Measurements from ENCODE around the gene IL1R2.
A peak's percentile ranks its signal among the peaks of the same experiment; 100 is the strongest.

IL1R2 gene, protein sequence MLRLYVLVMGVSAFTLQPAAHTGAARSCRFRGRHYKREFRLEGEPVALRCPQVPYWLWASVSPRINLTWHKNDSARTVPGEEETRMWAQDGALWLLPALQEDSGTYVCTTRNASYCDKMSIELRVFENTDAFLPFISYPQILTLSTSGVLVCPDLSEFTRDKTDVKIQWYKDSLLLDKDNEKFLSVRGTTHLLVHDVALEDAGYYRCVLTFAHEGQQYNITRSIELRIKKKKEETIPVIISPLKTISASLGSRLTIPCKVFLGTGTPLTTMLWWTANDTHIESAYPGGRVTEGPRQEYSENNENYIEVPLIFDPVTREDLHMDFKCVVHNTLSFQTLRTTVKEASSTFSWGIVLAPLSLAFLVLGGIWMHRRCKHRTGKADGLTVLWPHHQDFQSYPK

DNA sequence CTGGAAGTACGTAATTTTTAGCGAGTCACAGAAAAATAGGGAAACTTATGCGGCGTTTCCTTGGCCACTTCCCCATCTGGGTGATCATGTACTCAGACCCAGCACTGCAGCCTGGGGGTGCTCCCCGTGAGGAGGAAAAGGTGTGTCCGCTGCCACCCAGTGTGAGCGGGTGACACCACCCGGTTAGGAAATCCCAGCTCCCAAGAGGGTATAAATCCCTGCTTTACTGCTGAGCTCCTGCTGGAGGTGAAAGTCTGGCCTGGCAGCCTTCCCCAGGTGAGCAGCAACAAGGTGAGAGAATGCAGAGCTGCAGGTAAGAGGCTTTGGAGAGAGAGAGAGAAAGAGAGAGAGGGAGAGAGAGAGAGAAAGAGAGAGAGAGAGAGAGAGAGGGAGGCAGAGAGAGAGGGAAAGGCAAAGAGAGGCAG is at the start of gene IL1R2:
TSS of gene IL1R2 (plus strand) at position 240 of the 425 bp plus-strand sequence. CDS start 16,616 bp downstream, outside the sequence.
- peak; percentile 26 for DNase-seq

DNA sequence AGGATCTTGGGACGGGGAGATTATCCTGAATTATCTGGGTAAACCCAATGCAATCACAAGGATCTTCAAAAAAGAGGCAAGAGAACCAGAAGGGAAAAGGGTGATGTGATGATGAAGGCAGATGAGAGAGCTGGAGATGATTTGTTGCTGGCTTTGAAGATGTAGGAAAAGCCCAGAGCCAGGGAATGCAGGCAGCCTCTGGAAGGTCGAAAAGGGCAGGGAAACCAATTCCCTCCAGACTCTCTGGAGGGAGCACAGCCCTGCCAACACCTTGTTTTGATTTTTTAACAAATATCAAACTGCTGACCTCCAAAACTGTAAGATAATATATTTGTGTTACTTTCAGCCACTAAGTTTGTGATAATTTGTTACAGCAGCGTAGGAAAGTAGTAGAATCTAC is 48.9 kb upstream of the IL1R2 start:
- DNase-seq: no peak

DNA sequence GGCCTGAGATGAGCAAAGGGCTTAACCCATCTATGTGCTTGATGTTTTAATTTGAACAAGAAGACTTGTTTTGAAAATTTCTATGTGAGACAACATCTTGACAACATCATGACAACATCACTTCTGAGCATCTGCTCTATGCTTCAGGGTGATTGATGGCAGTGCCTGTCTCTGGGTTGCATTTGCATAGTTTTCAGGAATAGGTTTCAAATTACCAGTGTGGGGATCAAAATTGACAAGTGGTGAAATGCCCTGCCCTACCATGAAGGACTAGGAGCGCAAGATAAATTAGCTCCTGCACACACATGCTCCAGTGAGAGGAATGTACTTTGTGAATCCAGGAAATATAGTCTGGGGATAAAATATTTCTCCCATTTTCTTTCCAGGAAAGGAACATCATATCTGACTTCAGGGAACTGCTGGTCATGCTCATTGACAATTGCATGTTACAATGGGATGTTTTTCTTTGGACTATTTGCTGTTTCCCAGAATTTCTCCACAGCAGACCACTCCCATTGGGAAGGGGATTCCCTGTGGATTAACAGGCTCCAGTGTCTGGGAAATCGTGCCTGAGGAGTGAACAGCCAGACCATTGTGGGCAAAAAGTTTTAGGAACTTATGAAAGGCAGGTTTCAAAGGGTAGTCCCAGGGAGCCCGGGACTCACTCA is 45.3 kb upstream of the IL1R2 start:
- no peak for DNase-seq

DNA sequence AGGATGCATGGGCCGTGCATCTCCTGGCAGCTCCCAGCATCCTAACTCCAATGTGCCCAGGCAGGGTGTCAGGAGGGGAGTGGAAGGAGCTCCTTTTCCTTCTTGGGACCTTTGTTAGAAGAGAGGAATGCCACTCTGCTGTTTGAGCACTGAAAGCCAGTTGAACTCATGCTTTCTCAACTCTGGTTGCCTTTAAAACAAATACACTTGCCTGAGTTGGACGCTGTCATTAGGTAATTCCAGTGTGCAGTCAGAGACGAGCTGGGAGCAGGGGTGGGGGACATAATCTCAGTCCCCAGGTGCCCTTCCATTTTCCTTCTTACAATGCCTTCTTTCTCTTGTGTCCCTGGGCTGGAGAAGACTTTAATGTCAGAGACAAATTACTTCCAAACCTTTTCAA is 44.4 kb upstream of the IL1R2 start:
- no peak for DNase-seq

DNA sequence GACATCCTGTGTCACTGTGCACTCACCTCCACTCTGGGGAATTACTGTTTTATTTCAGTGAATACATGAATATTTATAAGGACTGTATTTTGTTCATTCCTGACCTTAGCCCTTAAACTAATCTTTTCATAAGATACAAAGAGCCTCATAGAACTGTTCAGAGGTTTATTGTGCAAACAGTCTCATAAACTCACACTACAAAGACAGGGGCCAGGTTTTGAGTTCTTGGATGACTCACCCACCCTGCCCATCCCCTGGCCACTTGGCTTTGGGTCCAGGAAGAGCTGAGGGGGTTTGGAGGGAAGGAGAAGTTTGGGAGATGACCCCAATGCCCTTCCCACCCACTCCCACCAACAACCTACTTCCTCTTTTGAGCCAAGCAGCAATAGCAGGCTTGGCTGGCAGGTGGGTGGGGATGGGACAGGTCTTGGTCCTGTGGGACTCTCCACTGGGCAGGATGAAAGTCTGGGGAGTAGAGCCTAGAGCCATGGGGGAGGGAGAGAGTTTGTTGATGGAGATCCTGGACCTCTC is 43.1 kb upstream of the IL1R2 start:
- DNase-seq: no peak

DNA sequence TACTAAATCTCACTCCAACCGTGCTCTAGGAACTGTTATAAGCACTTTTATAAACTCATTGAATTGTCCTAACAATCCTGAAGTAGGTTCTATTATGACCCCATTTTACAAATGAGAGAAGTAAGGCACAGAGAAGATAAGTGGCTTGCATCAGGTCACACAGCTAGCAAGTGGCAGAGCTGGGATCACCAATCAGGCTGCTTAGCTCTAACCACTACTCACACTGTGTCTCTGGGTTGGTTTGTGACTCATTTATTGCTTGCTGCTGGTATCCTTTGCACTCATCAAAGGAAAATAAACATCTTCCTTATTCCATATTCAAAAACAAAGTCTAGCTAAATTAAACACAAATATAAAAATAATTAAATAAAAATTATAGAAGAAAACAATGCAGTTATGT is 42.5 kb upstream of the IL1R2 start:
- DNase-seq: no peak

DNA sequence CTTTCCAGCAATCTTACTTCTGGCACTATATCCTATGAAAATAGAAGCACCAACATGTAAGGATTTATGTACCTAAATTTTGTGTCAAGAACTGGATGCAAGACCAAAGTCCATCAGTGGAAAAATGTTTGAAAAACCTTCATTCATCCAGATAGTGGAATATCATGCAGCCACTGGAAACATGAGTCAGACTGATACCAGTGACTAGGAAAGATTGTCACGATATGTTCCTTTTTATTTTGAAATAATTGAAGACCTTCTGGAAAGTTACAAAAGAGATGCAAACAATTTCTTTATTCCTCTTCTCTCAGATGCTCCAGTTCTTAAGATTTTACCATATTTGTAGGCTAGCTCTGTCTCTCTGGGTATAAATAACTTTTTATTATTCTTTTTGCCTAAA is 40.5 kb upstream of the IL1R2 start:
- DNase-seq: no peak

DNA sequence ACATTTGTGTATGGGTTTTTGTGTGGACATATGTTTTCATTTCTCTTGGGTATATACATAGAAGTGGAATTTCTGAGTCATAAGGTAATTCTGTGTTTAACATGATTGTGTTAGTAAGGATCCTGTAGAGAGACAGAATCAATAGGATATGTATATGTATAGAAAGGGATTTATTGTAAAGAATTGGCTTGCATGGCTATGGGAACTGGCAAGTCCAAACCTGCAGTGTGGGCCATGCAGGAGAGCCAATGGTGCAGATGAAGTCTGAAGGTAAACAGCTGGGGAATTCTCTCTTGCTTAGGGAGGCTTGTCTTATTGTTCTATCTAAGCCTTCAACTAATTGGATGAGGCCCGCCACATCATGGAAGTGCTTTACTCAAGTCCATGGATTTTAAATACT is 39.2 kb upstream of the IL1R2 start:
- no peak for DNase-seq

DNA sequence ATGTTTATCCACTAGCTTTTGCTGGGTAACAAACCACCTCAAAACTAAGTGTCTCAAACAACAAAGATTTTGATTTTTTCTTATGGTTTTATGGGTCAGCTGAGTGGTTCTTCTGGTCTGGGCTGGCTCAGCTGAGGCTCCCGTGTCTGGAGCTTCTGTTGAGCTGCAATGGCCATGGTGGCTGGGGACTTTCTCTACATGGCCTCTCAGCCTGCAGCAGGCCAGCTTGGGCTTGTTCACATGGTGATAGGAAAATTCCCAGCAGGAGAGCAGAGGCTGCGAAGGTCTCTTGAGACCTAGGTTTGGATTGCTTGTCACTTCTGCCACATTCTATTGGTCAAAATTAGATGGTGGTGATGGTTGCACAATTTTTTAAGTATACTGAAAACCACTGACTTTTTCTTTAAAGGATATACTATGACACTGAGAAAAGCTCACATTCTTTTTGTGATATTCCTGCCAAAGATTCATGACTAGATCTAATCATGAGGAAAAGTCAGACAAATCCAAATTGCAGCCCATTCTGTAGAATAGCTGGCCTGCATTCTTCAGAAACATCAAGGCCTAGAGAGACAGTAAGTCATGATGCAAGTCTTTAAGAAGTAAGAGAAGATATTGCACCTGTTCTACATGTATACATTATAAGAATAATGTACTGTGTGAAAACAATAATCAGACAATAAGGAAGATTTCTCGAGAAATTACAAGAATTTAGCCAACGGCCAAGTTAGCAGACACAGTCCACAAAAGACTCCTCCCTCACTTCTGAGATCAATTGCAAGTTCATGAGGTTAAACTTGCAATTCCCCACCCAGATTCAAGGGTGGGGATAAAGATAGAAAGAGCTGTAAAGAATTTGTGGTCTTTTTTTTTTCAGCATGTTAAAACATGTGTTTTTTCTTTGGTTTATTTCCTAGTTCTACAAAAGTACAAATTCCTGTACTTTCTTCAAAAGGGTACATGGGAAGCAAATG is 35.0 kb upstream of the IL1R2 start:
- no peak for DNase-seq

DNA sequence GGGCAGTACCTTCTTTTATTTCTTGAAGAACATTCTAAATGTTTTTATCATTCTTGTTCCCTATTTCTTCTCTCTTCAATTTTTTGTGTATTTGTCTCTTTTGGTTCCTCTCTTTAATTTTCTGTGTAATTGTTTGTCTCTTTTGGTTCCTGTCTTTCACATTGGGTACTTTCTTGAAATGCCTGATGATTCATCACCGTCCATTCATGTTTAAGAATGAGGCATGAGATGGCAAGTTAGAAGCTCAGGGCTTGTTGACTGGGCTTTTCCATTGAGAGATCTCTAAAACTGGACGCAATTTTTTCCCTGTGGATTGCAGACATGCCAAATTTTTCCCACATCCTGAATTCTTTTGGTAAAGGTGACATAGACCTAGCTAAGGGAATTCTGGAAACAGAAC is 33.7 kb upstream of the IL1R2 start:
- DNase-seq: no peak

DNA sequence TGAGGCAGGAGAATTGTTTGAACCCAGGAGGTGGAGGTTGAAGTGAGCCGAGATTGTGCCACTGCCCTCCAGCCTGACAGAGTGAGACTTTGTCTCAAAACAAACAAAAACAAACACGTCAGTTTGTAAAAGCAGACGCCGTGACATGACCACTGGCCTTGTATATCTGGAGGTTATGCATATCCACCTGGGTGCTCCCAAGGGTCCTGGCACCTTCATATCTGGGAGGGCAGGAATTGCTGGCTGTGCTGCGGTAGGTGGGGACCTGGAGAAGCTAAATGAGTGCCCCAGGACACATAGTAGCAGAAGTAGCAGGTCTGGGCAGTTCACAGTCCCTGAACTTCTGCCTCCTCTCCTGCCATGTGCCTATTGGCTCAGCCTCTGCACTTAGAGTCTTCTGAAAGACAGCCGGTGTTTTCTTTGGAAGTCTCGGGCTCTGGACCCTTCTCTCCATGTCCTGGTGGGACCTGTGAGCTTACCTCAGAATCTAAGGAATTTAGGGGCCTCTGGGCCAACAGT is 30.9 kb upstream of the IL1R2 start:
- DNase-seq: no peak

DNA sequence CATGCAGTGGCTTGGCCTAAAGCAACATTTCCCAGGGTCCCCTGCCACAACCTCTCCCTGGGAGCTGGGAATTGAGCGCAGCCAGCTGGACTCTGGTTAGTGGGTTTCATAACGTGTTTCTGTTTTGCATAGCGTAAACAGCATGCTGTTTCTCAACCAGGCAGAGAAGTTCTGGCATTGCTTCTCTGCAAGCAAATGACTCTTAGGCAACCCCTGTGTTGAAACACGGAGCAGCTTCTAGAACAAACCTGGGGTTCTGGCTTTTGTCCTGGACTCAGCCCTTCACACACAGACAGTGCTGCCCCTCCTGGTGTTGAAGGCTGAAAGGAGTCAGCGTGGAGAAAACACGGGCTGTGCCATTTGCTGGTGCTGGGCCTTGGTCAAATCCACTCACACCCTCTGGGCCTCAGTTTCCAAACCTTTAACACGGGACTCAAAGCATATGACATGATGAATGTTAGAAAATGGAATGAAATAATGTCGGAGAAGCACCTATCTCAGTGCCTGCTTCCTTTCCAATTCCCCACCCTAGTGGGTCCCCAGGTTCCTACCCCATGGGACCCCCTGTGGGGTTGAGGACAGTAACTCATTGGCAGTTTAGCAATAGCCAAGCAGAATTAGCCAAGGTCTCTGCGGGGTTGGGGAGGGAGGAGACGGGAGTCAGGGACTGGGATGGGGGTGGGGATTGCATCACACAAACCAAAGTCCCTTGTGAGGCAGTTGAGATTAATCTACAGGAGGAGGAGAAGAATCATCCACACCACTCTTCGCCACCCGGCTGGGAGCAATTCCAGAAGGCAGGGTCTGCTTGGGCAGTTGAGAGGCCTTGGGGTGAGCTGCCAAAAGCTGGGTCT is 30.2 kb upstream of the IL1R2 start:
- peak; percentile 66 for DNase-seq

DNA sequence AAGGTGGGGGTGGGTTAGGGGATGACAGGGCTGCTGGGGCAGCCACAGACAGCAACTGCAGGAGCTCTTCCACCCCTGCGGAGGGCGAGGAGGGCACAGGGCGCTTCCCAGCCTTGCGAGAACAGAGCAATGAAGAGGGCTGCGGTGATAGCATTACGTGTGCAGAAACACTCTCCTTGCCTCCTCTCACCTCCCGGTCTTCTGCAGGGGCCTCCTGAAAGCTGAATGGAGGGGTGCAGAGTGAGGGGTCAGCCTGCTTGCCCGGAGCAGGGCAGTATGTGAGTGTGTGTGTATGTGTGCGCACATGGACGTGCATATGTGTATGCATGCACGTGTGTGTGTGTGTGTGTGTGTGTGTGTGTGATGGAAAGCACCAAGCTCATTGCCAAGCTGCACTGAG is 29.5 kb upstream of the IL1R2 start:
- no peak for DNase-seq

DNA sequence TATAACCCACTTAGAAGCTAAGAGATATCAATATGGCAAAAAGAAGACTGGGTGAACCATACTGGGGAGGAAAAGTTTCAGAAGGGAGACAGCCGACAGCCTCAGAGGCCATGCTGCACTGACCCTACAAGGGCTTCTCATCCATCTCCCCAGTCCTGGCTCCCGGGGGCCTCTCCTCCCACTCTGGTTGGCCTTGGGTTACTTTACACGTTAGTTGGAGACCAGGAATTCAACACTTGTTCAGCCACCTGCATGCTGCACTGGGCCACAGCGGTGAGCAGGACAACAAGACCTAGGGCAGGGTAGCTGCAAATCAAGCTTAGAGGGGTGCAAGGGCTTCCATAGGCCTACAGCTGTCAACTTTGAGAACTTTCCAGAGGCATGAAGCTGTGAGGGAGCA is 28.6 kb upstream of the IL1R2 start:
- DNase-seq: no peak

DNA sequence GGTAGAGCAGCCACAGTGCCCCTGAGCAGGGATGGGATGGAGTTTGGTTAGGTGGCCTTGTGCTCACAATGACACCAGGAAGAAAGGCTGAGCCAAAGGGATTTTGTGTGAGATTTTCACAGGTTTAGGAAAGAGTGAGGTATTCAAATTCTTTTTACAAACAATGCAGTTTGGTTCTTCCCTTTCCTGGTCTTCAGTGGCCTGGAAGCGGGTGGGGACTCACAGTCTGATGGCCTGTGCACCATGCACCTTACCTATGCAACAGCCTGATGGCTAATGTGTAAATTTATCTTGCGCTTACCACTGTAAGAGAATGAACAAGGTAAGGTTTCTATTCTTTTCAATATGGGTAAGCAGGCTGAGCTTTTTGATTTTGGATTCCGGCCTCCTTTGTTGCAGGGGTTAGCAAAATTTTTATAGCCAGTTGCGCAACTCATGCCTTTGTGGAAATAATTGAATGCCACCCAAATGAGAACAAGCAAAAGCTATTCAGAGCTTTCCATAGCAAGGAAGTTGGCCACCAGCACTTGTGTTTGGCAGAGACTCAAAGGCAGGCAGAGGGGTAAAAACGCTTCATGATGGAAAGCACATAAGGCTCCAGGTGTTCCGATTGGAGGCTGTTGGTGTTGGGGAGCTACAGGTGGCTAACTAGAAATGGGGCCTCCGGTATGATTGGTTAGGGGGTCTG is 23.8 kb upstream of the IL1R2 start:
- DNase-seq: no peak

DNA sequence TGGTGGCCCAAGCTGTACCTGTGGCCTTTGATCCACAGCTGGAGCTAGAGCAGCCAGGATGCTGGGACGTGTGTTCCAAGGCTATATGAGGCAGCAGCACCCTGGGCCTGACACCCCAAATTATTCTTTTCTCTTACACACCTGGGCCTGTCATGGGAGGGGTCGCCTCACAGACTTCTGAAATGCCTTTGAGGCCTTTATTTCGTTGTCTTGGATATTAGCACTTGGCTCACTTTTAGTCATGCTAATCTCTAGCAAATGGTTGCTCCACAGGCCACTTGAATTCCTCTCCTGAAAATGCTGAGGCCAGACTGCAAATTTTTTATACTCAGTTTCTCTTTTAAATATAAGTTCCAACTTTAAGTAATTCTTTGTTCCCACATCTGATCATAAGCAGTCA is 22.0 kb upstream of the IL1R2 start:
- no peak for DNase-seq

DNA sequence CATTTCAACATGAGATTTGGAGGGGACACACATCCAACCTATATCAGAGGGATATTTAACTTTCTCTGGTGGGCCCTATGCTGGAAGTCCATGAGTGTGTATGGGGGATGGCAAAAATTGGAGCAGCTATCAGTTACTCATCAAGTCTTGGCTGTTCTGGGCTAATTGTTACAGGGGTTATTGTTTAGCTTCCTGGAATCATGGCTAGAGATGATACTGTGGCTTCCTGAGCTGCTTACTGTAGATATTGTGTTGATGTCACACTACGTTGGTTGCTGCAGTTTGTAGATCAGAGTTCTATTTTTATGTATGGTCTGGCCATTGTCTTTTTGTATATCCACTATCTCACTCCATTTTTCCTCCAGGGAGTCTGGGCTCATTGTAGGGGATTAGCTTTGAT is 20.9 kb upstream of the IL1R2 start:
- DNase-seq: no peak

DNA sequence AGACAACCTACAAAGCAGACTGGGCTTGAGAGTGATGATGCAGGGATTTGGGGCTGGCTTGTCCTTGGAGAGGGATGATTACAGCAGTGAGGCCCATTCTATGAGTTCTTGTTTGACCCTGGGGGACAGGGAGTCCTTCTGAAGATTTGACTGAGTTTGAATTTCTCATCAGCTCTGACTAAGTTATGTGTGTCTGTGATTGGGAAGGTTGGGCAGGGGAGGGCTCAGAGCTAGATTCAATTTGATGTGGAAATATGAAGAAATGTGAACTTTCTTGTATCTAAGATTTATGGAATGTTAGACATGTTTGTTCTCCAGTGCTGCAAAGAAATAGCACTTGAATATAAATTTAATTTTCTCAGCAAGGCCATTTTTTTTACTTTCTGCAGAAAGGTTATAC is 19.9 kb upstream of the IL1R2 start:
- DNase-seq: no peak

DNA sequence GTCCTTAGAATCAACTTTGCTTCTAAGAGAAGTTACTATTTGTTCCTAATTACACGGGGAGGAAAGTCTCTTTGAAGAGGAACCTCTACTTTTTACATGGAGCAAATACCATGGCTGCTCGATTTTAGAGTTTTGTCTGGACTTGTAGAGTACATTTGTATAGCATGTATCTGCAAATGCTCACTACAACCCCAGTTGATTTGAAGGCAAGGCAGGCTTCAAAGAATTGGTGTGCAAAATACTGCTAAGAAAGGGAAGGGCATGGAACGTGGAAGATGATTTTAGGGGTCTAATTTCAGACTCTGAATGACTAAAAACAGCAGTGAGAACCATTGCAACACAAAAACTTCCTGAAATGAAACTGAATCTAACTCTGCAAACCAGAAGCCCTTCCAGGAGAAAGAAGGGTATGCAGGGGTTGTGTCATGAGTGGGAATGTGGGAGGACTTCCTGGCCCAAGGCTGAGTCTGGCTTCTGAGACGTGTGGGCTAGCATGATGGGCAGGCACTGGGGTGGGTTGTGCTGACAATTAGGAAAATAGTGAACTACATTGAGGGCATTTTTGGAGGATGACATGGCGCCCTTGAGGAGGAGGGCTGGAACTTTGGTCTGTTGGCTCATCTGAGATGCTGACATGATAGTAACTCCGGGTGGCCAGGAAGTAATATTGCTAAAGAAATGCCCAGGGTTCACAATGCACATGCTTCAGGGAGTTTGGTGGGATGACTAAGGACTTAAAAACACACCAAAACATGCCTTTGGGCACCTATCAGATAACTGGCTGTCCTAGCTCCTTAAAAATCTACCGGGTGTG is 18.9 kb upstream of the IL1R2 start:
- peak; percentile 25 for DNase-seq

DNA sequence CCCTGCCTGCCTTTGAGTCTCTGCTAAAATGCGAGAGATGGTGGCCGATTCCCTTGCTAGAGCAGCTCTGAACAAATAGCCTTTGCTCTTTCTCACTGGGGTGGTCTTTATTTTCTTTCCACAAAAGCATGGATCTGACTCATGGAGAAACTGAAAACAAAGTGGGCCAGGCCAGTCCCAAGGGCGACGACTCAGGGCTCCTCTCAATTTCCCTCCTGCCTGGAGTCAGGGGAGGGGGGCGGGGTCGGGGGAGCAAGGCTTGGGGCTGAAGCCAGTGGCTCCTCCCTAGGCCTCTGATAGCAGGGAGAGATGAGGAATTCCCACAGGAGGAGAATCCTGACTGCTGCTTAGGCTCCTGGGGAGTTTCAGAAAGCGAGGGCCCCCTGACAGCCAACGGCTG is 17.1 kb upstream of the IL1R2 start:
- DNase-seq: no peak
